Measurements from ENCODE around the gene KRTCAP2.

The KRTCAP2 gene

DNA sequence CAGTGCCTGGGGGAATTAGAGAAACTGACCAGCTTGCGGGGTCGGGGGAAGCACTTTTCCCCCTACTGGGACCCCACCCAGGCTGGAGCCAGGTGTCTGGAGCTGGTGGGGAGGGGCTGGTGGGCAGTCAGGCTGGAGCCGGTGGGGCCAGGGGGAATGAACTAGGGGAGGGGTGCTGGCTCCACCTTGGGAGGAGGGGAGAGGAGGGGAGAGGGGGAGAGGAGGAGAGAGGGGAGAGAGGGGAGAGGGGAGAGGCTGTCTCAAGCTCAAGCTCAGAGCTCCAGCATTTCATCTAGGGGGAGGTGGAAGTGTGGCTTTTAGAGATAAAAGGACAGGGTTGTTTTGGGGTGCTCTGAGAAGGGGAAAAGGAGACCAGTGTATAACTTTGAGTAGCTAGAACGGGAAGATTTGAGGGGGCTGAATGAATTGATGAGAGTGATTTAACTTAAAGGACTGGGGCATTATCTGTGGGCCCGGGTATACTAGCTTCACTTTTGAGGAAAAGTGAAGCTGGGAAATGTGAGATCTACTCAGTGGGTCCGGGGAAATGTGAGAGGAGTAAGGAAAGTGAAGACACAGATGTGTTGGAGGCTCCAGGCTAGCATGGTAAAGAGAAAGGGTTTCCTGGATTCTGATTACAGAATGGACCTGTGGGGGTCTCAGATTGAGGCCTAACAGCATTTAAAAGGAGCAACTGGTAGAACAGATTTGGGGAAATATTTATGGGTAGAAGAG is 42.7 kb downstream of the KRTCAP2 start:
- no peak for DNase-seq

DNA sequence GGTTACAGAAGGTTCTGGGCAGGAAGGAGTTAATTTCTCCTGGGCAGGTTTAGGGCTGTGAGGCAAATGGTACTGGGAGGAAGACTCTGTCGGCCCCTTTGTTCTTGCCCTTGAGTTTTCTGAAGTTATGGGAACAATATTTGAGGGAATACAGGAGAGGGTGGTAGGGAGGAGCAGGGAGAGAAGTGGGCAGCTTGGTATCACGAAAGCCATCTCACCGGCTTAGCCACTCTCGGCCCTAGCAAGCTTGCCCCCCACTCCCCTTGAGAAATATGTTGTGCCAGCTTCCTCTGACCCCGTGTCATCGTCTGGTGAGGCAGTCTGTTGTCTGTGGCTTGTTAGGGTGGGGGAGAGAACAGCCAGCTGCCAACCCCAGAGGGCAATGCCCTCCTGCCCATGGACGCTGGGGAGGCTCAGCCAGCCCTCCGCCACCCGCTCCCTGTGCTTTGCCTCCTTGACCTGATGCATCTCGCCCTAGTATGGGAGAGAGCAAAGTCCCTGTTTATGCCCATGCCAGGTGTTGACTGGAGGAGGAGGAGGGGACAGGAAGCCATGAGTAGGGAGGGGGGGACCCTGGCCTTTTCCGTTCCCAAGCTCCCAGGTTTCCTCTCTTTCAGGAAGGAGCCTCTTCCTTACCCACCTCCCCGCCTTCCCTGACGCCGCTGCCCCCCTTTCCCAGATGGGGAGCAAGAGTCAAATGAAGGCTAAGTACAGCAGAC is 44.2 kb downstream of the KRTCAP2 start:
- DNase-seq: no peak

DNA sequence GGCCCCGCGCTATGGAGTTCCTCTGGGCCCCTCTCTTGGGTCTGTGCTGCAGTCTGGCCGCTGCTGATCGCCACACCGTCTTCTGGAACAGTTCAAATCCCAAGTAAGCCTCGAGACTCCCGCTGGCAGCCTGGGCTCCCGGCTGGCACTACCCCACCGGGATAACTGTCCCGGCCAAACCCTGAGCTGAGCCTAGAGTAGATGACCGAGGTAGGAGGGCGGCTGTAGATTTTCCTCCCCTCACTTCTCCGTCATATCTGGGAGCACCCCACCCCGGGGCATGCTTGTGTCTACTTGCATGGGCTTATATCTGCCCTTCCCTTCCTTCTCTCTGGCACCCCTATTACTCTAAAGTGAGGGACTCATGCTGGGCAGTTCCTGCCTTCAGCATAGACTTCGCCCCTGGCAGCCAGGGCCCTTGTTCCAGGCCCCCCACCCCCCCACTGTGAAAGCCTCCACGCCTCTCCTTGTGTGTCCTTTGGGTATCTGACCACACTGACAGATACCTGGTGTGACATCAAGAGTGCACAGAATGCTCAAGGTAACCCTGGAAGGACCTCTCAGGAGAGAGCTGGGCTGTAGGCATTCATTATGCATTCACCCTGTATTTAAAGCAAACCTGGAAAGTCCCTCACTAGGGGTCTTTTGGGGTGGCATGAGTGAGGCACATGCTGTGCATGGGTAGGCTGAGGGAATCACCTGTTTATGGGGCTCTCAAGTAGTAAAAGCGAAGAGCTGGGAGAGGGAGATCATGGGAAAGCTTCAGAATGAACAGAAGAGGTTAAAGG is 44.9 kb downstream of the KRTCAP2 start:
- DNase-seq: no peak

DNA sequence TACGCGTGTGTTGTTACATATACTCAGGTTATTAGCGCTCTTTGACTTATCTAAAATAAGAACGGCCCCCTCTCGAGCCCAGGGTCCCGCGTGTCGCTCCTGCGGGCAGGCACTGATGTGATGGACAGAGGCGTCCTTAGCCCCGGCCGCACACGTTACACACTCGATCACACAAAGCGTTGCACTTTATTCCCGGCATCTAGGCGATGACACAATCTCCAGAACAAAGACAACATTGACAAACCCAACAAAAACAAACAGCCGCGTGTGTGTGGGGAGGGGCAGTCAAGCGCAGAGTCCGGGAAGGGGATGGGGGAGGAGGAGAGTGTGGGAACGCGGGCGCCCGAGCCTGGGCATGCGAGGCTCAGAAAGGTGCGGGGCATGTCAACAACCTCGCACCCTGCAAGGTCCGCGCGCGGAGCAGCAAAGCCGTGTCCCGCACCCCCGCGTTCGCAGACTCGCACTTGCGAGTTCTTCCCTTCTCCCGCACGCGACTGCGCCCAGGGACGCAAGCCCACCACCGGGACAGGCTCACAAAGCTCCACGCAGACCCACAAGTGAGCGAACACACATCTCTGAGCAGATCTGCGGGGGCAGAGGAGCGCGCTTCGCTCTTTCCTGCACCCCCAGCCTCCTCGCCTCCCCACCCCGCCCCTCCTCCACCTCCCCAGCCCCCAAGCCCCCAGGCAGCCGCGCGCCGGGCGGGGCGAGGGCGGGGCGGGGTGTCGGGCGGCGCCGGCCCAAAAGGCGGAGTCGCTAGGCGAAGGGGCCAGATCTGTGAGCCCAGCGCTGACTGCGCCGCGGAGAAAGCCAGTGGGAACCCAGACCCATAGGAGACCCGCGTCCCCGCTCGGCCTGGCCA is 45.8 kb downstream of the KRTCAP2 start, which contains the start of gene EFNA1:
Gene EFNA1 (plus strand): TSS at position 772 of the 862 bp plus-strand sequence. CDS start 102 bp downstream, outside the sequence.
- peak; percentile 51 for DNase-seq

DNA sequence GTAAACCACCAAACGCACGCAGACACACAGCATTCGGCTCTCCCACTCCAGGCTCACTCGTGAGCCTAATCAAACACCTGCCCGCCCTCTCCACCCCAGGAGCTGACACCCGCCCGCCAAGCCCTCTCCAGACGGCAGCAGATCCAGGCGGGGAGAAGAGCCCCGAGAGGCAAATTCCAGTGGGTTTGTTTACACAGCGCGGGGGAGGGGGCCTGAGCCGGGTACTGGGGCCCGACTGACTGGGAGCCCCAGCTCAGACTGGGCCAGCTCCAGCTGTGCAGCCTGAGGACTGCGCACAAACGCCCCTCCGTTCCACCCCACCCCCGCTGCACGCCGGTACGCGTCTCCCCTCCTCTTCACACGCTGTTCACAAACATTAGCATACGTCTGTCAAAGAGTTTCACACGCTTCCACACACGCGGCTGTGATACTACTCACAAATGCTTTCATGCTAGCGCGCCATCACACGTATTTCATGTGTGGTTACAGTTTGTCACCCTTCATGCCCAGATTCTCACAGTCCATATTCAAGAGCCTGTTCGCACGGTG is 46.5 kb downstream of the KRTCAP2 start:
- no peak for DNase-seq

DNA sequence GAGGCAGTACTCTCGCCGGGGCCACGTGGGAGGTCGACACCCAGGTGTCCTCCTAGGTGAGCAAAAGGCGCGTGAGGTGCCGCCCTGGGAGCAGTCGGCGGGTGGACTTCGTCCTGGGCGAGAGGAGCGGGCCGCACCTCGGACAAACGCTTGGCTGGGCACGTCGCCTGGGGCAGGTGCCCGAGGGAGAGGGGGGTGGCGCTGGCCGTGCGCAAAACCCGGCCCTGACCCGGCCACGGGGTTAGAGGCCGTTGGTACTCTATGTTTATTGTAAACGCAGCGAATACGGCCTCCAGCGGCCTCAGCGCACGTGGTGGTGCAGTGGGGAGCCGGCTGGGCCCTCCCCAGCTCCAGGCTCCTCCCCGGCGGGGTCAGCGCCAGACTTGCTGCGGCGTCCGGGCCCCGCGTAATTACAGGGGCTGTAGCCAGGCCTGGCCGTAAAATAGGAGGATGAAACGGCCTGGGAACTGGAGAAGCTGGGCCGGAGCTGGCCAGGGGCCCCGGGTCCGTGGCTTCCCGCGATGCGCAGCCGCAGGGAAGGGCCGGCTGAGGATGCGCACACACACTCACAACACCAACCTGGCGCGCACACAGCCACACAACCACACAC is 47.1 kb downstream of the KRTCAP2 start:
- no peak for DNase-seq

DNA sequence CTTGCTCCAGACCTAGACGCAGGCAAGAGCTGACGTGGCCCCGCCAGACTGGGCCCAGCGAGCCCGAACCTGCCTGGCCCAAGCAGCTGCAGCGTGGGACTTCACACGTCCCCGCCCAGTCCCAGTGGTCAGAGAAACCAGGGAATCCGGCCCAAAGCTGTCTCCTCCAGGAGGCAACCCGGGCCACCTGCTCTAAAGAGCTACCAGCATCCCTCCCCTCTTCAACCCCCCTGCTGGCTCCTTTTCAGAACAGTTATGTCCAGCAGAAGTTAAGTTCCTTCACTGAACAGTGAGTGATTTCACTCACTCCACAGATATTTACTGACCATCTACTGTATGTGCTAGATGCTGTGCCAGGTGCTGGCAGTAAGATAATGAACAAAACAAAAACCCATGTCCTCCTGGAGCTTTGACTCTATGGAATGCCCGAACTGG is 47.6 kb downstream of the KRTCAP2 start:
- no peak for DNase-seq

DNA sequence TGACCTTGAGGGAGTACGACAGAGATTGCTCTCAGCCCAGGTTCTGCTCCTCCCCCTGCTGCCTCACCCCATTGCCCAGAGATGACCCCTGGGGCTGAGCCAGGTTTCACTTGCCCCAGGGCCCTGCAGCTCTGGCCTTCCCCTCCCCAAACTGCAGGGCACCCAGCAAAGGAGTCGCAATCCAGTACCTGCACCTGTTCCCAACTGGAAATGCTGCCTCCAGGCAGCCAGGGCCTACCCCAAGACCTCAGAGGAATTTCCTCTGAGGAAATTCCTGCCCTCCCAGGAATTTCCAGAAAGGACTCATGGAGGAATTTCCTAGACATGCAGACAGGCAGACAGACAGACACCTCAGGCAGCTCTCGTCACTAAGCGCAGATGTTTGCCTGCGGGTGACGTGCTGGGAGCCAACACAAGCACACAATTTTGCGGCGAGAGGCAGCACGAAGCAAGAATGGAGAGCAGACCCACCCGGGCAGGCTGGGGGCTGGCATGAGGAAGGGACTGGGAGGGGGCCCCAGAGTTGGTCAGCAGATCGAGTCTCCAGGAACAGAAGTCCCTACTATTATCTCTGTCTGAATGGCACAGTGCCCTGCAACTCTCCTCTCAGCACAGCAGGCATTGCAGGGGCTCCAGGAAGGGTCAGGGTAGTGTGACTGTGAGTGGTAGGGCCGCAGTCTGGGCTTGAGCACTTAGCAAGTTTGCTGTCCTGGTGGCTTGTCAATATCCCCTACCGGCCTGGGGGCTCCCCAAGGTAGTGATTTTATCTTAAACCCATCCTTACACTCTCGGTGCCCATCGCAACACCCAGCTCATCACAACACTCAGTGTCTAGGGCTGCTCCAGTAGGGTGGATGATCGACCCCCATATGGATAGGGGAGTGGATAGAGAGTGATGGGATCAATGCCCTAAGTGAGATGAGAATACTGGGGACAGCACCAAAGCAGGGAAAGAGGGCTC is 48.3 kb downstream of the KRTCAP2 start:
- DNase-seq: no peak

DNA sequence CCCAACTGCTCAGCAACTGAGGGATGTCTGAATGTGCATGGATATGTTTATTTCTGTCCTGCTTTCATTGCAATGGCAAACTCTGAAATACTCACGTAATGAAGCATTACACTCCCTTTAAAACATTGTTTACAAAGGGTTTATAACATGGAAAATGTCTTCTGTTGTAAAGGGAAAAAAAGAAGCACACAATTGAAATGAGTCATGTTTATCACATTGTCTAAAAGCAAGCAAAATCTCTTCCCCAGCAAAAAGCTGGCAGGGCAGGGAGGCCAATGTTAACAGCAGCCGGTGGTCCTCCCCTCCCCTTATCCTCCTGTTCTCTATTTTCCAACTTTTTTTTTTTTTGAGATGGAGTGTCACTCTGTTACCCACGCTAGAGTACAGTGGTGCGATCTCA is 49.3 kb downstream of the KRTCAP2 start:
- no peak for DNase-seq

DNA sequence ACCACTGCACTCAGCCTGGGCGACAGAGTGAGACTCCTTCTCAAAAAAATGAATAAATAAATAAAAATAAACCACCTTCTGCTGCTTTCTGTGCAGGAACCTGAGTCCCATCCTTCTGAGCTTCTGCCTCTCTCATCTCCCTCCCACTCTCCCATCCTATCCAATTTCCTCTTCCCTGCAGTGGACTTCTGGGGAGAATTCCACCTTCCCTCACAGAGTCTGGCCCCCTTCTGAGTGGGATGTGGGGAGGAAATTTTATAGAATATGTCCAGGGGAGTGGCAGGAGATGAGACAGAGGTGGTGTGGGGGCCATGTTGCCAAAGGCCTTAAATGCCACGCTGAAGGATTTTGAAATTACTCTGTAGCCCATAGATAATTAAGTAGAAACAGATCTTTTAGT is 50.8 kb downstream of the KRTCAP2 start:
- DNase-seq: no peak

DNA sequence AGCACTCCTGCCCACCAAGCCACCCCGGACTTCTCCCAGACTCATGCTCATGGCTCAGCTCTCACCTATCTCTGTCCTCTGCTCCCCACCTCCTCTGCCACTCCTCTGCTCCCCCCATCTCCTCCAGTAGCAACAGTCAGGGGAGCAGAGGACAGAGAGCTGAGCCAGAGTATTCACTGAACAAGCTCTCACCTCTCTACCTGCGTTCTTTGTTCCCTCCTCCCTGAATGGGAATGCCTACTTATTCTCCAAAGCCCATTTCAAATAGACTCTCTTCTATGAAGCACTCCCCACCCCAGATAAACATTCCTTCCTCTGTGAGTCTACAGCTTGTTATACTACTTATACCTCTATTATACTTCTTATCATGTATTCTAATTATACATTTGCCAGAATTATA is 51.9 kb downstream of the KRTCAP2 start:
- no peak for DNase-seq

DNA sequence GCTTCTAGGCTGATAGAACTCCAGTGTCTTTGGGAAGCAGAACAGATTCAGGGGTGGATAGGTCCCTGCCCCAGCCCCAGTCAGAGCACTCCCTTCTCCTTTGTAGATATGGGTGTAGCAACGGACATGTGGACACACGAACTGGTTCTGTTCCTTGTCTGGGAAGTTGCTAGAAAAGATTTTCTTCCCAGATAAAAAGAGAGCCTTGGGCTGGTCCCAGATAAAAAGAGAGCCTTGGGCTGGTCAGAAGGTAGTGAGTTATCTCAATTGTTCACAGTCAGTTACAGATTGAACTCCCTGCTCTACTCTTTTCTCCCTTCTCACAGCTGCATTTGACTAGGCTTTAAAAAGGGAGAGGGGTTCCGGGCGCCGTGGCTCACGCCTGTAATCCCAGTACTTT is 52.9 kb downstream of the KRTCAP2 start:
- DNase-seq: no peak
